Kidney glomerular epithelial cell (primary cell): Measurements from ENCODE around the gene SCFD2.
"Not testable (repeated sequence)": the region's sequence is repeated elsewhere in the genome, so short reads cannot be mapped to it uniquely, and the experiment has no call there.

Experiments used
- DNase-seq: peaks from one replicate; lab custom pipeline; 2025; lab: John Stamatoyannopoulos, UW

Gene SCFD2

GRCh38 chr4:53365486-53366300, at the start of gene SCFD2:
TSS of gene SCFD2 (minus strand) at chr4:53366061.
- peak; percentile 92 for DNase-seq

GRCh38 chr4:53409479-53409878, 43.6 kb upstream of the SCFD2 start:
- DNase-seq = not testable (repeated sequence)

GRCh38 chr4:53380221-53380620, 14.4 kb upstream of the SCFD2 start:
- no peak for DNase-seq

- no peak for DNase-seq
These were observed 12.3 kb upstream of the SCFD2 start for GRCh38 chr4:53378171-53378482.

DNA sequence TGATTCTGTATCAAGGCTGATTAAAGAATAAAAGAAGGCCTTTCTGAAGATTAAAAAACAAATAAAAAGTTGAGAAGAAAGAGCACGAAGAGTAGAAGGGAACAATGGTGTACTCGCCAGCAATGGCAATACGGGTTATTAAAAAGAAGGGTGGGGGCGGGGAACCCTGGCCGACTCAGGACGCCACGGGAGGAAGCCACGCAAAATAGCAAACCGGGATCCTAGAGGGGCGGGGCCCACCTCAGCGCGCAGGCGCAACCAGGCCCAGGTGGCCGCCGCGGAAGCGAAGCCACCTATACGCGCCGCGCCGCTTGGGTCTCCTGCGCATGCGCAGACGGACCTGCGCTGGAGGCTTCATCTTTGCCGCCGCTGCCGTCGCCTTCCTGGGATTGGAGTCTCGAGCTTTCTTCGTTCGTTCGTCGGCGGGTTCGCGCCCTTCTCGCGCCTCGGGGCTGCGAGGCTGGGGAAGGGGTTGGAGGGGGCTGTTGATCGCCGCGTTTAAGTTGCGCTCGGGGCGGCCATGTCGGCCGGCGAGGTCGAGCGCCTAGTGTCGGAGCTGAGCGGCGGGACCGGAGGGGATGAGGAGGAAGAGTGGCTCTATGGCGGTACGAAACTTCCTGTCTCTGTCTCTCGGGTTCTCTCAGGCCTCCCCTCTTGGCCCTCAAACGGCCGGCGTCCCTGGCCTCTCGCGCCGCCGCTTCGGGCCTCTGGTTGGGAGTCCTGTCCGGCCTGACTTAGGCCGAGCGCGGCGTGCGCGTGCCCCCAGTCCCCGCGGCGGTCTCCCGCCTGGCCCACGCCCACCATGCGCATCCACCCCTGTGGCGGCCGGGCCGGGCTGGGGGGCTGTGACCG, 11.7 kb upstream of the SCFD2 start, which contains the start of gene FIP1L1:
TSS of gene FIP1L1 (plus strand) at position 323 of the 852 bp plus-strand sequence. CDS start at position 521, 198 bp downstream.
- DNase-seq = peak; percentile 92

GRCh38 chr4:53376900-53377299, 11.0 kb upstream of the SCFD2 start:
- DNase-seq = peak; percentile 49

GRCh38 chr4:53374777-53375258, 9.0 kb upstream of the SCFD2 start:
- no peak for DNase-seq

- no peak for DNase-seq
These were observed 6.1 kb upstream of the SCFD2 start for GRCh38 chr4:53371843-53372521.

GRCh38 chr4:53371049-53371448, 5.2 kb upstream of the SCFD2 start:
- DNase-seq = no peak

DNA sequence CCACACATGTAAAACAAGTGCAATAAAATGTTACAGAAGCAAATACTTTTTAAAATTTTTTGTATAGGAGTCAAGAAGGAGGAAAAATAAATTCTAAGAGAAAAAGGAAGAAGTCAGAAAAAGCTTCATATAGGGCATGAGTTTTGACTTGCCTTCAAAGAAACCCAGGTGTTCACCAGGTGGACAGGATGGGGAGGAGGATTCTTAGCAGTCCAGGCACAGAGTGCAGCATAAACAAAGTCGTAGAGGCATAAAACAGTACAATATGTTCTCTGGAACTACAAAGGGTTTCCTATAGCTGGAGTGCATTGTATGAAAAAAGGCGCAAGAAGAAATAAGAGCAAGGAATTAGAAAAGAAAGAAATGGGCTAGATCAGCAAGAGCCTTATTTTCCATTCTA, 1.9 kb upstream of the SCFD2 start:
- DNase-seq = no peak

GRCh38 chr4:53366301-53366716, 448 bp upstream of the SCFD2 start:
- no peak for DNase-seq

DNA sequence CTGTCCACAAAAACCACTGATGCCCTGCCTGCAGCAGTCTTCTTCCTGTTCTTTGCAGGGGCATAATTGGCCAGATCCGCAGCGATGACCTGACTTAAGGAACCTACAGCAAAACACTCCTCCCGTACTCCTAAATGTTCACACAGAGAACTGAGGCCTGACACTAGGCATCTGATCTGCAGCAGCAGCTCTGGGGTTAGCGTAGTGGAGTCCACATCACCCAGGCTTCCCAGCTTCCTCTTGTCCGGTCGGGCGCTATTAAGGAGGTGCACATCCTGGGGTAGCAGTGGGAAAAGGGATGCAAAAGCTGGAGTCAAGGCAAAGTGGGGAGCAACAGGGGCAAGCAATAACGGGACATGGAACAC, 758 bp downstream of the SCFD2 start:
- no peak for DNase-seq

GRCh38 chr4:53364624-53365023, 1.2 kb downstream of the SCFD2 start:
- DNase-seq = no peak

- no peak for DNase-seq
These were observed 3.8 kb downstream of the SCFD2 start for GRCh38 chr4:53362093-53362492.

GRCh38 chr4:53361451-53361850, 4.4 kb downstream of the SCFD2 start:
- no peak for DNase-seq

GRCh38 chr4:53355930-53356521, 9.8 kb downstream of the SCFD2 start:
- DNase-seq = no peak

- DNase-seq = no peak
These were observed 11.7 kb downstream of the SCFD2 start for GRCh38 chr4:53354012-53354722.

- DNase-seq = no peak
These were observed 16.8 kb downstream of the SCFD2 start for GRCh38 chr4:53349091-53349491.

DNA sequence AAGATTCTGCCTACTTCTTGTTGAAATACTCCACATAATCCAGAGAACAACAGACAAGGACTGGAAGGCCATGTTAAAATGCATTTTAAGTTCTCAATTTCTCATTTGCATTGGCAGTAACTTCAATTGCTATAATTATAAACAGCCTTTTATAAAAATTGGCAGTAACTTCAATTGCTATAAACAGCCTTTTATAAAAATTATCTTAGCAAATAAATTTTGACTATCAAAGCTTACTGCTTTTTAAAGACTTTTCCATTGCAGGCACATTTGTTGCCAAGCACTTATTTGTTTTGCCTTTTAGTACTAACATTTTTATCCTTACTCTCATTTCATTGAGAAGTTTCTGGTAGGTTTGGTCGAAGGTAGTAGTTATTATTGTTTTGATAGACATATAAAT, 17.8 kb downstream of the SCFD2 start:
- no peak for DNase-seq

DNA sequence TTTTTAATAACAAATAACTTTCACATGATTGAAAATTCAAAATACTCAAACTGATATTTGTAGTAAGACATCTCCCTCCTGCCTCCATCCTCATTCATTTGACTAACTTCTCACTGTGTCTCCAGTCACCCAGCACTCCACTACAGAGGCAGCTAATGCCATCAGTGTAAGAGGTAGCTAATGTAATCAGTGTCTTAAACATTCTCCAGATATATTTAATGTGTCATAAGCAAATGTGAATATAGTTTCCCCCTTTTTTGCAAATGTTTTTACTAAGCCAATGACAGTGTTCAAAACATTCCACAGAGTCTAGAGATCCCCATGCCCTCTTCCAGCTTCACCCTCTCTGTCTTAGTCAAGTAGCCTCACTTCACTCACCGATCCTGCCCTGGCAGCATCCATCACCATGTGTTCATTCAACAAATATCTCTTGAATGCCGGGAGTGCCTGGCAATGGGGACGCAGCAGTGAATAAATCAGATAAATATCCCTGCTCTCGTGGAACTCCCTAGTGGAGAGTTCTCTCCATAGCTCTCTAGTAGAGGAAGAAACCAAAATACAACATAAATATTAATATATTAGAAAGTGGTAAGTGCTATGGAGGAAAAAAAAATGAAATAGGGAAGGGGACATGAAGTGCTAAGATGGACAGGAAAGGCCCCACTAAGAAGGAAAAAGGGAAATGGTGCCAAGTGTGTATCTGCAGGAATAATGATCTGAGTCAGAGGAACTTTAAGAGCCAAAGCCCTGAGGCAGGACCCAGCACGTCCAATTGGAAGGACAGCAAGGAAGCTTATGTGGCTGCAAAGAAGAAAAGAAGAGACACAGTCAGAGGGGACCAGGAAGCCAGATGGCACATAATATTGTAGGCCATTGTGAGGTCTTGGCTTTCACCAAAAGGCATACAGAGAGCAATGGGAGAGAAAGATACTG, 18.7 kb downstream of the SCFD2 start:
- DNase-seq = no peak
